DOHH2 (cell line): ENCODE data around the gene SNRNP40.

Source experiments
- H3F3A ChIP-seq: fragments of 200-600 bp; sonication (generic), shearing (Covaris generic); 2 replicates; pipeline ENCODE4 v1.6.0; 2016; ENCODE audit warnings: antibody characterized with exemption, mild to moderate bottlenecking; ENCODE audit not compliant: control insufficient read depth, insufficient read depth
- H3K27ac ChIP-seq: fragments of 200-600 bp; sonication (generic); 2 replicates; pipeline ENCODE4 v1.5.1; 2014; ENCODE audit warnings: low read depth, mild to moderate bottlenecking, low read length, moderate library complexity
- H3K27me3 ChIP-seq: fragments of 200-600 bp; sonication (generic); 2 replicates; pipeline ENCODE4 v1.6.1; 2014; ENCODE audit warnings: mild to moderate bottlenecking, low read length, mixed read lengths; ENCODE audit not compliant: control insufficient read depth
- H3K36me3 ChIP-seq: fragments of 200-600 bp; sonication (generic); 2 replicates; pipeline ENCODE4 v1.6.1; 2014; ENCODE audit warnings: mild to moderate bottlenecking, low read length, moderate library complexity, mixed read lengths; ENCODE audit not compliant: control insufficient read depth
- H3K4me1 ChIP-seq: fragments of 200-600 bp; sonication (generic); 2 replicates; pipeline ENCODE4 v1.6.1; 2014; ENCODE audit warnings: mild to moderate bottlenecking, low read length, mixed read lengths; ENCODE audit not compliant: control insufficient read depth
- H3K4me2 ChIP-seq: fragments of 200-600 bp; sonication (generic); 2 replicates; pipeline ENCODE4 v1.6.0; 2014; ENCODE audit warnings: mild to moderate bottlenecking, low read length, moderate library complexity
- H3K4me3 ChIP-seq: fragments of 200-600 bp; sonication (generic); 2 replicates; pipeline ENCODE4 v1.5.1; 2014; ENCODE audit warnings: mild to moderate bottlenecking, low read length, mixed read lengths
- H3K79me2 ChIP-seq: fragments of 200-600 bp; sonication (generic); 2 replicates; pipeline ENCODE4 v1.6.1; 2014; ENCODE audit warnings: mild to moderate bottlenecking, low read length, mixed read lengths; ENCODE audit not compliant: control insufficient read depth
- H3K9me2 ChIP-seq: fragments of 200-600 bp; sonication (generic); replicated peaks from 2 replicates; pipeline ENCODE4 v1.6.1; 2014; ENCODE audit warnings: mild to moderate bottlenecking, low read length, mixed read lengths; ENCODE audit not compliant: control insufficient read depth
- H3K9me3 ChIP-seq: fragments of 200-600 bp; sonication (generic); 2 replicates; pipeline ENCODE4 v1.6.1; 2014; ENCODE audit warnings: antibody characterized with exemption, low read length, mixed read lengths; ENCODE audit not compliant: control insufficient read depth, insufficient read depth
- H4K20me1 ChIP-seq: fragments of 200-600 bp; sonication (generic); 2 replicates; pipeline ENCODE4 v1.6.0; 2014; ENCODE audit warnings: low read depth, mild to moderate bottlenecking, antibody characterized with exemption, low read length, moderate library complexity; ENCODE audit not compliant: control insufficient read depth, insufficient read depth
- EZH2phosphoT487 ChIP-seq: fragments of 200-600 bp; sonication (generic); IDR thresholded peaks from 2 replicates; pipeline ENCODE4 v1.6.1; 2017; ENCODE audit warnings: borderline replicate concordance, mild to moderate bottlenecking, antibody characterized with exemption, low read length, moderate library complexity, mixed read lengths
- TF ChIP-seq, protein P1 (sequence below): fragments of 200-600 bp; sonication (generic); IDR thresholded peaks from one replicate; pipeline ENCODE4 v1.5.1; 2014; ENCODE audit warnings: antibody characterized with exemption, mild to moderate bottlenecking, low read depth, low read length; ENCODE audit not compliant: poor library complexity, severe bottlenecking

The SNRNP40 gene

DNA sequence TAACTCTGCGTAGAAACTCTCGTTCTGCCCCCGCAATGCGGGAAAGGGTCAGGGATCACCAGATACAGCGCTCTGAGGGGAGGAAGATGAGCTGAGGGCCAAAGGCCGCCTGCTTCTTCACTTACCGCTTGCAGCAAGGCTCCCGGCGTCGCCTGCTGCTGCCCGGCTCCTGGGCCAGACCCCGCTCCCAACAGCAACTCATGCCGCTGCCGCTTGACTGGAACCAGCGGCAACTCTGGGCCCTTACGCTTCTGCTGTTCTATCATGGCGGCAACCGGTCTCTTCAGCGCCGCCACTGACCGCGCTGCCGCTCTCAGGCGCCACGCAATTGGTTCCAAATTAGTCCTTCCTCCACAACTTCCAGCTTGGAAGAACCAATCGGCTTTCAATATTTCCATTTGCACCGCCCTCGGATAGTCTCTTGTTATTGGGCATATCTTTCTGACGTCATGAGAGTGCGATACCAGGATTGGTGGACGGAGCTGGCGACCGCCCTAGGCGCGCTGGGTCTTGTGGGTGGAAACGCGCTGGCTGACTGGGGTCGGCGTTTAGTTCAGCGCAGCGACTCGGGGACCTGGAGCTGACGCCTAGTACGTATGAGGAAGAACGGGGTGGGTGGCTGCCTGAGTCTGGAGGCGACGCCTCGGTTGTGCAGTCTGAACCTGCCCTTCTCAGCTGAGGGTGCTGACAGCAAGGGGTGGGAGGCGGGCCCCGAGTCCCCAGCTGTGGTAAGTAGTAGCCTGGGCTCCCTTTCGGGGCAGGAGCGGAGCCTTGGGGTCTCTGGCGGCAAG lies at the start of gene SNRNP40, which contains the start of gene ZCCHC17:
Gene SNRNP40, minus strand, starts transcription at position 303 of the 791 bp plus-strand sequence. Its CDS starts 37 bp downstream, at position 266.
Gene ZCCHC17, plus strand, starts transcription at position 547 of the 791 bp plus-strand sequence. CDS start 13,067 bp downstream, outside the sequence.
- Histone ChIP-seq H3K9me3 (no peaks in the 10 kb centered on the region), H3K9me2 (no peaks in the 10 kb centered on the region), H3K4me2 (peak within 1 kb of the TSS; percentile 91), H3K27ac (peak within 1 kb of the TSS; percentile 57), H4K20me1 (peaks cover 4% of the 10 kb centered on the region; the same call in 1 of the 2 replicates), H3K36me3 (peaks cover 51% of the 10 kb centered on the region), H3K79me2 (peaks cover 96% of the 10 kb centered on the region), H3K4me1 (peaks cover 50% of the 10 kb centered on the region), H3K27me3 (no peaks in the 10 kb centered on the region), H3K4me3 (peak within 1 kb of the TSS; percentile 98), H3F3A (peaks cover 4% of the 10 kb centered on the region)
- TF ChIP-seq EZH2phosphoT487 = no peak
- TF ChIP-seq, protein P1, sequence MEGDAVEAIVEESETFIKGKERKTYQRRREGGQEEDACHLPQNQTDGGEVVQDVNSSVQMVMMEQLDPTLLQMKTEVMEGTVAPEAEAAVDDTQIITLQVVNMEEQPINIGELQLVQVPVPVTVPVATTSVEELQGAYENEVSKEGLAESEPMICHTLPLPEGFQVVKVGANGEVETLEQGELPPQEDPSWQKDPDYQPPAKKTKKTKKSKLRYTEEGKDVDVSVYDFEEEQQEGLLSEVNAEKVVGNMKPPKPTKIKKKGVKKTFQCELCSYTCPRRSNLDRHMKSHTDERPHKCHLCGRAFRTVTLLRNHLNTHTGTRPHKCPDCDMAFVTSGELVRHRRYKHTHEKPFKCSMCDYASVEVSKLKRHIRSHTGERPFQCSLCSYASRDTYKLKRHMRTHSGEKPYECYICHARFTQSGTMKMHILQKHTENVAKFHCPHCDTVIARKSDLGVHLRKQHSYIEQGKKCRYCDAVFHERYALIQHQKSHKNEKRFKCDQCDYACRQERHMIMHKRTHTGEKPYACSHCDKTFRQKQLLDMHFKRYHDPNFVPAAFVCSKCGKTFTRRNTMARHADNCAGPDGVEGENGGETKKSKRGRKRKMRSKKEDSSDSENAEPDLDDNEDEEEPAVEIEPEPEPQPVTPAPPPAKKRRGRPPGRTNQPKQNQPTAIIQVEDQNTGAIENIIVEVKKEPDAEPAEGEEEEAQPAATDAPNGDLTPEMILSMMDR = no peak

DNA sequence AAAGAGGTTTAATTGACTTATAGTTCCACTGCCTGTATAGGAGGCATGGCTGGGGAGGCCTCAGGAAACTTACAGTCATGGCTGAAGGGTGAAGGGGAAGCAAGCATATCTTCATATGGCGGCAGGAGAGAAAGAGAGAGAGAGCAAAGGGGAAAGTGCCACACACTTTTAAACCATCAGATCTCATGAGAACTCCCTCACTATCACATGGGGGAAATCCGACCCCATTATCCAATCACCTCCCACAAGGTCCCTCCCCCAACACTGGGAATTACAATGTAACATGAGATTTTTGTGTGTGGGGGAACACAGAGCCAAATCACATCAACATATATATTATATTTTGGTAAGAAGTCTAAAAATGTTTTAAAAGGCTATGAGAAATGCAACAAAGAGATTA lies 49.0 kb upstream of the SNRNP40 start:
- Histone ChIP-seq H3K4me2 (no peak overlapping the region), H3K4me1 (peaks cover 15% of the 10 kb centered on the region), H3K27ac (no peak overlapping the region), H3K4me3 (no peak overlapping the region), H3K36me3 (peaks cover 4% of the 10 kb centered on the region; the same call in 1 of the 2 replicates), H3K9me2 (no peaks in the 10 kb centered on the region), H3K9me3 (no peaks in the 10 kb centered on the region), H3F3A (peaks cover 8% of the 10 kb centered on the region; the same call in 1 of the 2 replicates), H3K79me2 (no peaks in the 10 kb centered on the region), H3K27me3 (no peaks in the 10 kb centered on the region), H4K20me1 (no peaks in the 10 kb centered on the region)
- no peak for TF ChIP-seq EZH2phosphoT487
- TF ChIP-seq, protein P1 = no peak

DNA sequence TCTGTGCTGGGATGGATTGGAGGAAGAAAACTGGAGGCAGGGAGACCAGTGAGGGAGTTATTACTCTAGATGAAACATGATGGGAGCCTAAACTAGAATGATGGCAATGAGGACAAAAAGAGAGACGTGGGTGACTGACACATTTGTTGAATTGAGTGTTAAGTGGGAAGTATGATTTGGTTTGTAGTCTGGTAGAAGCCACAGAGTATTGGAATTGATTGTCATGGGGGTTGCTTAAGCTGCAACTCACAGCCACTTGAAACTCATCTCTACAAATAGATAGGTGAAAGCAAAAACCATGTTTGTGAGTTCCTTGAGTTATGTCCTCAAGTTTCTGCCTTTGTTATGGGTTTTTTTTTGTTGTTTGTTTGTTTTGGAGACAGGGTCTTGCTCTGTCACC lies 47.9 kb upstream of the SNRNP40 start:
- Histone ChIP-seq H3K27ac (no peak overlapping the region), H4K20me1 (no peaks in the 10 kb centered on the region), H3K4me3 (no peak overlapping the region), H3K9me3 (no peaks in the 10 kb centered on the region), H3K9me2 (no peaks in the 10 kb centered on the region), H3F3A (peaks cover 8% of the 10 kb centered on the region; the same call in 1 of the 2 replicates), H3K4me2 (no peak overlapping the region), H3K27me3 (no peaks in the 10 kb centered on the region), H3K36me3 (no peaks in the 10 kb centered on the region), H3K79me2 (no peaks in the 10 kb centered on the region), H3K4me1 (peaks cover 15% of the 10 kb centered on the region)
- TF ChIP-seq, protein P1 = no peak
- no peak for TF ChIP-seq EZH2phosphoT487
